Hepatocyte (in vitro differentiated cells): Measurements from ENCODE around the gene SLC29A4. TPM values are rescaled to one million over a fixed set of nuclear protein-coding genes. Genes with fewer than 3 reads are reported as not detected.

Source experiments
- DNase-seq: peaks from one replicate; pipeline ENCODE4 v3.0.0-alpha.2; 2016; ENCODE audit warnings: low spot score
- H2AFZ ChIP-seq: fragments of 200-600 bp; sonication (generic); 2 replicates; pipeline ENCODE4 v1.6.0; 2016; ENCODE audit warnings: antibody characterized with exemption, mild to moderate bottlenecking
- H3K27ac ChIP-seq: fragments of 200-600 bp; sonication (generic); 2 replicates; pipeline ENCODE4 v1.5.1; 2016; ENCODE audit warnings: mild to moderate bottlenecking
- H3K27me3 ChIP-seq: fragments of 200-600 bp; sonication (generic); 2 replicates; pipeline ENCODE4 v1.6.1; 2016
- H3K36me3 ChIP-seq: fragments of 200-600 bp; sonication (generic); replicated peaks from 2 replicates; pipeline ENCODE4 v1.5.1; 2016; ENCODE audit warnings: low read depth; ENCODE audit not compliant: insufficient read depth
- H3K4me1 ChIP-seq: fragments of 200-600 bp; sonication (generic); 2 replicates; pipeline ENCODE4 v1.5.1; 2016; ENCODE audit warnings: mild to moderate bottlenecking, moderate library complexity; ENCODE audit not compliant: insufficient read depth
- H3K4me2 ChIP-seq: fragments of 200-600 bp; sonication (generic); 2 replicates; pipeline ENCODE4 v1.6.0; 2016
- H3K4me3 ChIP-seq: fragments of 200-600 bp; sonication (generic); 2 replicates; pipeline ENCODE4 v1.5.1; 2016; ENCODE audit warnings: mild to moderate bottlenecking
- H3K79me2 ChIP-seq: fragments of 200-600 bp; sonication (generic); 2 replicates; pipeline ENCODE4 v1.6.0; 2017; ENCODE audit warnings: mild to moderate bottlenecking
- H3K9me2 ChIP-seq: fragments of 200-600 bp; sonication (generic); replicated peaks from 2 replicates; pipeline ENCODE4 v1.6.0; 2017; ENCODE audit warnings: mild to moderate bottlenecking; ENCODE audit not compliant: insufficient read depth
- H3K9me3 ChIP-seq: fragments of 200-600 bp; sonication (generic); 2 replicates; pipeline ENCODE4 v1.5.1; 2016; ENCODE audit warnings: low read depth, mild to moderate bottlenecking
- H4K20me1 ChIP-seq: fragments of 200-600 bp; sonication (generic); 2 replicates; pipeline ENCODE4 v1.6.0; 2016; ENCODE audit warnings: mild to moderate bottlenecking; ENCODE audit not compliant: insufficient read depth, poor library complexity, severe bottlenecking
- EZH2 ChIP-seq: fragments of 200-600 bp; sonication (generic); IDR thresholded peaks from 2 replicates; pipeline ENCODE4 v1.6.1; 2016; ENCODE audit warnings: antibody characterized with exemption, mild to moderate bottlenecking, borderline replicate concordance
- EZH2phosphoT487 ChIP-seq: fragments of 200-600 bp; sonication (generic); IDR thresholded peaks from one replicate; pipeline ENCODE4 v1.6.1; 2018; ENCODE audit warnings: antibody characterized with exemption, mild to moderate bottlenecking, low read depth, moderate library complexity; ENCODE audit not compliant: unreplicated experiment, severe bottlenecking
- WGBS: methylation state at CpG from one replicate; pipeline ENCODE4 v1.1.6; 2016; ENCODE audit warnings: low lambda C conversion rate; ENCODE audit errors: missing lambda C conversion rate; 5-methylcytosine and 5-hydroxymethylcytosine counted together
- polyA plus RNA-seq: library from polyadenylated mRNA; unstranded; fragments of >200 nt; fragmentation: Nextera tagmentation; extraction: Ambion mirVana; gene quantifications from 2 replicates; pipeline ENCODE4 v1.2.1, GENCODE V29; 2016
- total RNA-seq: library from RNA; depleted of rRNA; stranded (reverse); fragments of >200 nt; gene quantifications from 2 replicates; pipeline ENCODE4 v1.2.3, GENCODE V29; 2014
- TF ChIP-seq, protein P1 (sequence below): fragments of 200-600 bp; sonication (generic); IDR thresholded peaks from 2 replicates; pipeline ENCODE4 v1.5.1; 2016; ENCODE audit warnings: antibody characterized with exemption, mild to moderate bottlenecking; ENCODE audit not compliant: poor library complexity

The SLC29A4 gene
- total and polyA plus RNA-seq, 2 experiments from 2014 or later, result 21.9 to 36.1 TPM

DNA sequence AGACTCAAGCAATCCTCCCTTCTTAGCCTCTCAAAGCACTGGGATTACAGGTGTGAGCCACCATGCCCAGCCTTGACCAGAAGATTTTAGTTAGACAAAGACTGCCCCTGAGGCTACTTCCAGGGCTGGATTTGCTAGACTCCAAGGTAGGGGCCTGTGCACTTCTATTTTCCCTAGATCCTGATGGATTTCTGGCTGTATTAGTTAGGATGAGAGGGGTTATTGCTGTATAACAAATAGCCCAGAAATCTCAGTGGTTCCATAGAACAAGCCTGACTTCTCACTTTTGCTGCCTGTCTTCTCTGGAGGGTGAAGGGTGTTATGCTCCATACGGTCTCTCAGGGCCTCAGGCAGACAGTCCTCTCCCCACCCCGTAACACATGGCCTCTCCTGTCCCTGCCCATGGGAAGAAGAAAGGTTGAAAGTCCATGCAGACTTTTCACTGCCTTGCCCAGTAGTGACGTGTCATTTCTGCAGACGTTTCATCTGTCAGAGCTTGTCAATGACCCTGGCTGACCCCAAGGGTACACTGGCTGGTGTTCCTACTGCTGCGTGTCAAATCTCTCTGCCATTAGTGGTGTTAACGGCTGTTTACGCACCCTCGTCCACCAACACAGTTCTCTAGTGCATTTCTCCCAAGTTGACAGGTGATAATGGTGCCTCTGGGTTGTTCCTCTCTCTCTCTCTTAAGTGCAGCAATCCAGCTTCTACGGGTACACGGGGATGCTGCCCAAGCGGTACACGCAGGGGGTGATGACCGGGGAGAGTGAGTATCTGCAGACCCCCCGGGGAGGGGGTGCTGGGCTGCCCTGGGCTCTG lies 11.6 kb downstream of the SLC29A4 start:
- TF ChIP-seq EZH2phosphoT487 (no peak), EZH2 (no peak)
- TF ChIP-seq, protein P1, sequence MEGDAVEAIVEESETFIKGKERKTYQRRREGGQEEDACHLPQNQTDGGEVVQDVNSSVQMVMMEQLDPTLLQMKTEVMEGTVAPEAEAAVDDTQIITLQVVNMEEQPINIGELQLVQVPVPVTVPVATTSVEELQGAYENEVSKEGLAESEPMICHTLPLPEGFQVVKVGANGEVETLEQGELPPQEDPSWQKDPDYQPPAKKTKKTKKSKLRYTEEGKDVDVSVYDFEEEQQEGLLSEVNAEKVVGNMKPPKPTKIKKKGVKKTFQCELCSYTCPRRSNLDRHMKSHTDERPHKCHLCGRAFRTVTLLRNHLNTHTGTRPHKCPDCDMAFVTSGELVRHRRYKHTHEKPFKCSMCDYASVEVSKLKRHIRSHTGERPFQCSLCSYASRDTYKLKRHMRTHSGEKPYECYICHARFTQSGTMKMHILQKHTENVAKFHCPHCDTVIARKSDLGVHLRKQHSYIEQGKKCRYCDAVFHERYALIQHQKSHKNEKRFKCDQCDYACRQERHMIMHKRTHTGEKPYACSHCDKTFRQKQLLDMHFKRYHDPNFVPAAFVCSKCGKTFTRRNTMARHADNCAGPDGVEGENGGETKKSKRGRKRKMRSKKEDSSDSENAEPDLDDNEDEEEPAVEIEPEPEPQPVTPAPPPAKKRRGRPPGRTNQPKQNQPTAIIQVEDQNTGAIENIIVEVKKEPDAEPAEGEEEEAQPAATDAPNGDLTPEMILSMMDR, result no peak
- no peaks in the 10 kb centered on the region for H3K9me2 ChIP-seq
- H3K36me3 ChIP-seq, result no peaks in the 10 kb centered on the region
- no peaks in the 10 kb centered on the region for H3K27me3 ChIP-seq
- no peak overlapping the region for H3K4me2 ChIP-seq
- 84% methylated on average over 14 of the region's 14 CpGs for WGBS
- H3K4me1 ChIP-seq, result no peaks in the 10 kb centered on the region
- no peak overlapping the region for H2AFZ ChIP-seq
- H3K9me3 ChIP-seq, result no peaks in the 10 kb centered on the region
- no peak overlapping the region for H3K4me3 ChIP-seq
- no peak for DNase-seq
- H4K20me1 ChIP-seq, result no peaks in the 10 kb centered on the region
- H3K27ac ChIP-seq, result no peak overlapping the region
- no peaks in the 10 kb centered on the region for H3K79me2 ChIP-seq

DNA sequence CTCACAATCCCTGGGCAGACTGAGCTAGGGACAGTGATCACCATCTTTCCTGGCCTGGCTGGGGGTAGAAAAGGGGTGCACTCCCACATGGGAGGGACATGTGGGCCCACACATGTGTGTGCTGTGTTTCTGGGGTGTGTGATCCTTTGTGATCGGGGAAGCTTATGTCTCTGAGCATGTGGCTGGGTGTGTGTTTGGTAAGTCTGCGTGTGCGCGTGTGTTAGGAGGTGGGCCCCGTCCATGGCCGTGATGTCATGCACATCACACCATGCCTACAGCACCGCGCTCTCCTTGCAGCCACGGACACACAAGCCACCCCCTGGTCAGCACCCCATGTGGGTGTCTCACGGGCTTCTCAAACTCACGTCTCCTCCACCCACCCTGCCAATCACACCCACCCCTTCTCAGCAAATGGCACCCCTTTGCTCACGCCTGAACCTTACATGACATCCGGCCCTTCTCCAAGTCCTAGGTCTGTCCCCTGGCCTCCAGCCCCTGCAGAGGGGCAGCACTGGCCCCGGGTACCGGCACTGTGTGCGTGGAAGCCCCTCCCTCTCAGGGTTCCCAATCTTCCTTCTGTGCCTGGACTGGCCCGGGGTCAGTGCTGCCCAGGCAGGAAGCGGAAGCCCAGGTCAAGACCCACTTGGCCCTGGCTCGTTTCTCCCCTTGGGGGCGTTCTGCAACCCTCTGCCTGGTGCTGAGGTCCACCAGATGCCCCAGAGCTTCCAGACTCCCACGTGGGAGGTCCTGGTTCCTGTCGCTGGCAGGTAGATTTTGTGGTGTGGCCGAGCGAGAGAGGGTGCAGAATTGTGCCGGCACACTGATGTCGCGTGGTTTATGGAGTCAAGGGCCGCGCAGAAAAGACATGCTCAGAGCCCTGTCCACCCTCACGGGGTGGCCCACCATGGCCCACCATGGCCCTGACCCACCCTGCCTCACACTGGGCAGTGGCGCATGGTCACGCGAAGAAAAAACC lies 12.6 kb downstream of the SLC29A4 start:
- no peak for TF ChIP-seq EZH2phosphoT487
- no peak for TF ChIP-seq EZH2
- TF ChIP-seq, protein P1, result no peak
- Histone ChIP-seq H3K79me2 (no peaks in the 10 kb centered on the region), H3K36me3 (no peaks in the 10 kb centered on the region), H3K4me3 (no peak overlapping the region), H3K4me1 (no peaks in the 10 kb centered on the region), H3K4me2 (no peak overlapping the region), H3K9me2 (no peaks in the 10 kb centered on the region), H4K20me1 (no peaks in the 10 kb centered on the region), H3K9me3 (no peaks in the 10 kb centered on the region), H3K27me3 (no peaks in the 10 kb centered on the region), H2AFZ (no peak overlapping the region), H3K27ac (no peak overlapping the region)
- no peak for DNase-seq
- 87% methylated on average over 30 of the region's 33 CpGs for WGBS

DNA sequence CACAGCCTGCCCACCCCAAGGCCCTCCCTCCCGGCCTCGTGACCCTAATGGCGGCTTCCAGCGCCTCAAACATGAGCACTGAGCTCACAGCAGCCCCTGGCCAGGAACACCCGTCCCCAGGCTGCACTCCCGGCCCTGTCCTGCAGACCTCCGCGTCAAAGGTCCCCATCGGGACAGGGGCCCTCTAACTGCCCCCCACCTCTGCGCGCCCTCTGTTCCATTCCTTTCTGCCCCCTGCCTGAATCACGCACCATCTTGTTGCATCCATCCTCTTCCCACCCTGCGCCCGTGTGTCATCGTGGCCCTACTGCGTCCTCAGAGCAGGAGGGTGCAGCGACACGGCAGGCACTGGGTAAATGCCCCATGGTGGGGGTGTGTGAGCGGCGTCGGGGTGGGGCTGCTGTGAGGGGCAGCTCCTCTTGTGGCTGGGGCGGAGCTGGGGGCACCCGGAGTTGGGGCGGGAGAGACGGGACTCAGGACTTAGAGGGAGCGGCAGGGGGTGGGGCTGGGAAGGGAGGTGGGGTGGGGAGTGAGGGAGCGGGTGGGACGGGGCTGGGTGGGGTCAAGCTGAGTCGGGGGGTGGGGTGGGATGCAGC lies 13.4 kb downstream of the SLC29A4 start:
- TF ChIP-seq, protein P1, result no peak
- no peak for TF ChIP-seq EZH2phosphoT487
- no peak for TF ChIP-seq EZH2
- no peak overlapping the region for H2AFZ ChIP-seq

More for the DNA sequence above, 13.4 kb downstream of the SLC29A4 start:
- Histone ChIP-seq H3K27me3 (no peaks in the 10 kb centered on the region), H3K4me1 (no peaks in the 10 kb centered on the region), H3K9me2 (no peaks in the 10 kb centered on the region), H4K20me1 (no peaks in the 10 kb centered on the region), H3K79me2 (no peaks in the 10 kb centered on the region), H3K4me3 (no peak overlapping the region), H3K36me3 (no peaks in the 10 kb centered on the region), H3K27ac (no peak overlapping the region), H3K9me3 (no peaks in the 10 kb centered on the region), H3K4me2 (no peak overlapping the region)
- WGBS, result 63% methylated on average over 15 of the region's 29 CpGs
- no peak for DNase-seq
